Skeletal muscle tissue (tissue), 4 donors: ENCODE measurements around the gene SCN2A. TPM values are rescaled to one million over a fixed set of nuclear protein-coding genes. Genes with fewer than 3 reads are reported as not detected.

Experiments used
- H3K27ac ChIP-seq: one replicate; pipeline ENCODE4 v1.7.0; 2013; ENCODE audit warnings: mild to moderate bottlenecking, low read depth, low read length, inconsistent platforms
- H3K27me3 ChIP-seq, 3 donors: one replicate each; pipeline ENCODE4 v1.7.0; 2013; ENCODE audit warnings: low read length in 3 of 3; ENCODE audit not compliant: control insufficient read depth in 3 of 3, insufficient read depth in 3 of 3
- H3K36me3 ChIP-seq, 3 donors: one replicate each; pipeline ENCODE4 v1.7.0; 2013; ENCODE audit warnings: low read length in 3 of 3; ENCODE audit not compliant: control insufficient read depth in 3 of 3, insufficient read depth in 3 of 3
- H3K4me1 ChIP-seq, 3 donors: one replicate each; pipeline ENCODE4 v1.7.0; 2013; ENCODE audit warnings: low read length in 3 of 3, mild to moderate bottlenecking in 3 of 3; ENCODE audit not compliant: control insufficient read depth in 3 of 3, insufficient read depth in 3 of 3
- H3K4me3 ChIP-seq, 3 donors: one replicate each; pipeline ENCODE4 v1.7.0; 2013; ENCODE audit warnings: low read length in 3 of 3
- H3K9ac ChIP-seq, 3 donors: one replicate each; pipeline ENCODE4 v1.7.0; 2013; ENCODE audit warnings: low read length in 3 of 3, mild to moderate bottlenecking in 3 of 3, moderate library complexity in 2 of 3, low read depth in 1 of 3
- H3K9me3 ChIP-seq, 3 donors: one replicate each; pipeline ENCODE4 v1.7.0; 2013; ENCODE audit warnings: low read length in 3 of 3; ENCODE audit not compliant: control insufficient read depth in 3 of 3
- total RNA-seq: library from RNA; depleted of rRNA; stranded (reverse); fragments of >200 nt; gene quantifications from one replicate; pipeline ENCODE4 v1.2.3, GENCODE V29; 2014
- donor health status: Osteomylitis.

SCN2A gene
- not detected for total RNA-seq

- H3K4me1 ChIP-seq: no peaks in the 10 kb centered on the region
- H3K27ac ChIP-seq: no peak within 1 kb of the TSS
- H3K4me3 ChIP-seq: no peak within 1 kb of the TSS
- no peaks in the 10 kb centered on the region for H3K36me3 ChIP-seq
- H3K27me3 ChIP-seq: no peaks in the 10 kb centered on the region
- no peaks in the 10 kb centered on the region for H3K9me3 ChIP-seq
- H3K9ac ChIP-seq: no peak within 1 kb of the TSS
Measured at GRCh38 chr2:165239230-165239629, at the start of gene SCN2A. Gene SCN2A (plus strand): TSS chr2:165239414. CDS start chr2:165295824, 56,410 bp downstream.

- Histone ChIP-seq H3K27me3 (no peaks in the 10 kb centered on the region), H3K36me3 (no peaks in the 10 kb centered on the region), H3K9me3 (no peaks in the 10 kb centered on the region), H3K4me1 (no peaks in the 10 kb centered on the region), H3K9ac (peak overlapping the region in 1 of 3 donors; percentile 43), H3K4me3 (no peak overlapping the region), H3K27ac (no peak overlapping the region)
Measured at GRCh38 chr2:165191096-165191728, 48.0 kb upstream of the SCN2A start.

GRCh38 chr2:165192729-165193128 is 46.5 kb upstream of the SCN2A start:
- Histone ChIP-seq H3K9ac (no peak overlapping the region), H3K4me1 (no peaks in the 10 kb centered on the region), H3K27ac (no peak overlapping the region), H3K4me3 (no peak overlapping the region), H3K36me3 (no peaks in the 10 kb centered on the region), H3K9me3 (no peaks in the 10 kb centered on the region), H3K27me3 (no peaks in the 10 kb centered on the region)

GRCh38 chr2:165193178-165193777 is 45.9 kb upstream of the SCN2A start:
- Histone ChIP-seq H3K27me3 (no peaks in the 10 kb centered on the region), H3K27ac (no peak overlapping the region), H3K9me3 (no peaks in the 10 kb centered on the region), H3K36me3 (no peaks in the 10 kb centered on the region), H3K9ac (no peak overlapping the region), H3K4me1 (no peaks in the 10 kb centered on the region), H3K4me3 (no peak overlapping the region)

GRCh38 chr2:165196411-165196810 is 42.8 kb upstream of the SCN2A start:
- Histone ChIP-seq H3K27me3 (no peaks in the 10 kb centered on the region), H3K36me3 (no peaks in the 10 kb centered on the region), H3K4me3 (no peak overlapping the region), H3K9me3 (no peaks in the 10 kb centered on the region), H3K9ac (no peak overlapping the region), H3K4me1 (no peaks in the 10 kb centered on the region), H3K27ac (no peak overlapping the region)

- Histone ChIP-seq H3K27me3 (no peaks in the 10 kb centered on the region), H3K9ac (no peak overlapping the region), H3K4me3 (no peak overlapping the region), H3K36me3 (no peaks in the 10 kb centered on the region), H3K27ac (no peak overlapping the region), H3K9me3 (no peaks in the 10 kb centered on the region), H3K4me1 (no peaks in the 10 kb centered on the region)
Measured at GRCh38 chr2:165197346-165197745, 41.9 kb upstream of the SCN2A start.

- no peak overlapping the region for H3K27ac ChIP-seq
- H3K4me3 ChIP-seq: no peak overlapping the region
- no peaks in the 10 kb centered on the region for H3K4me1 ChIP-seq
- no peaks in the 10 kb centered on the region for H3K27me3 ChIP-seq
- H3K36me3 ChIP-seq: no peaks in the 10 kb centered on the region
- no peaks in the 10 kb centered on the region for H3K9me3 ChIP-seq
- H3K9ac ChIP-seq: no peak overlapping the region
Measured at GRCh38 chr2:165198181-165198580, 41.0 kb upstream of the SCN2A start.

GRCh38 chr2:165202239-165202638 is 37.0 kb upstream of the SCN2A start:
- no peaks in the 10 kb centered on the region for H3K9me3 ChIP-seq
- no peaks in the 10 kb centered on the region for H3K36me3 ChIP-seq
- H3K4me1 ChIP-seq: no peaks in the 10 kb centered on the region
- H3K27ac ChIP-seq: no peak overlapping the region
- no peak overlapping the region for H3K9ac ChIP-seq
- no peaks in the 10 kb centered on the region for H3K27me3 ChIP-seq
- no peak overlapping the region for H3K4me3 ChIP-seq

GRCh38 chr2:165203689-165204559 is 35.3 kb upstream of the SCN2A start, which contains the start of gene SCN3A:
Gene SCN3A (minus strand): TSS chr2:165204050. CDS start chr2:165176394, 27,656 bp downstream.
- peak within 1 kb of the TSS in 1 of 3 donors; percentile 5 for H3K9ac ChIP-seq
- H3K4me1 ChIP-seq: no peaks in the 10 kb centered on the region
- H3K36me3 ChIP-seq: no peaks in the 10 kb centered on the region
- H3K4me3 ChIP-seq: peak within 1 kb of the TSS in 2 of 3 donors; percentile 12 to 62
- H3K9me3 ChIP-seq: no peaks in the 10 kb centered on the region
- H3K27me3 ChIP-seq: no peaks in the 10 kb centered on the region
- no peak within 1 kb of the TSS for H3K27ac ChIP-seq

- H3K4me1 ChIP-seq: no peaks in the 10 kb centered on the region
- H3K4me3 ChIP-seq: no peak overlapping the region
- no peaks in the 10 kb centered on the region for H3K27me3 ChIP-seq
- H3K9me3 ChIP-seq: no peaks in the 10 kb centered on the region
- H3K36me3 ChIP-seq: no peaks in the 10 kb centered on the region
- no peak overlapping the region for H3K9ac ChIP-seq
- no peak overlapping the region for H3K27ac ChIP-seq
Measured at GRCh38 chr2:165205865-165206264, 33.3 kb upstream of the SCN2A start.
